Measurements from ENCODE around the gene STIM1.

DNA sequence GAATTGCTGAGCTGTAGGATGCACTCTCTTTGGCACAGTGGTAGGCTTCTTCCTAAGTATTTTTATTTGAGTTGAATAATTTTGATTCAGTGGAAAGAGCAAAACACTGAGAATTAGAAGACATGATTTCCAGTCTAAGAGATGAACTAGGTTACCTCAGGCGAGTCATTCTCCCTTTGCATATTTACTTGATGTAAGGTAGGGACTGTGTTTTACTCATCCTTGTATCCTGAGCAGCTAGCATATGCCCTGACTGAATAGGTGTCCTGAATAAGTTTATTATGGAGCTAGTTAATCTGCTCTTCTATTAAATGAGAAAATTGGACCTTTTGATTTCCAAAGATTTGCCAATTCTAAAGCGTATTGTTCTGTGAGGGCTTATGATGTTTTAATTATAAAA is 50.7 kb downstream of the STIM1 start:
- TF ChIP-seq, protein P1, sequence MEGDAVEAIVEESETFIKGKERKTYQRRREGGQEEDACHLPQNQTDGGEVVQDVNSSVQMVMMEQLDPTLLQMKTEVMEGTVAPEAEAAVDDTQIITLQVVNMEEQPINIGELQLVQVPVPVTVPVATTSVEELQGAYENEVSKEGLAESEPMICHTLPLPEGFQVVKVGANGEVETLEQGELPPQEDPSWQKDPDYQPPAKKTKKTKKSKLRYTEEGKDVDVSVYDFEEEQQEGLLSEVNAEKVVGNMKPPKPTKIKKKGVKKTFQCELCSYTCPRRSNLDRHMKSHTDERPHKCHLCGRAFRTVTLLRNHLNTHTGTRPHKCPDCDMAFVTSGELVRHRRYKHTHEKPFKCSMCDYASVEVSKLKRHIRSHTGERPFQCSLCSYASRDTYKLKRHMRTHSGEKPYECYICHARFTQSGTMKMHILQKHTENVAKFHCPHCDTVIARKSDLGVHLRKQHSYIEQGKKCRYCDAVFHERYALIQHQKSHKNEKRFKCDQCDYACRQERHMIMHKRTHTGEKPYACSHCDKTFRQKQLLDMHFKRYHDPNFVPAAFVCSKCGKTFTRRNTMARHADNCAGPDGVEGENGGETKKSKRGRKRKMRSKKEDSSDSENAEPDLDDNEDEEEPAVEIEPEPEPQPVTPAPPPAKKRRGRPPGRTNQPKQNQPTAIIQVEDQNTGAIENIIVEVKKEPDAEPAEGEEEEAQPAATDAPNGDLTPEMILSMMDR (conservative IDR thresholded peaks at IDR 0.05): no peak
- TF ChIP-seq EZH2 (IDR thresholded peaks at IDR 0.05; ENCODE audit: low read depth): no peak
